GM23338 (cell line): ENCODE measurements around the gene GSTA2.

ENCODE experiments used
- CTCF ChIP-seq, 2 experiments: fragments of 200-600 bp in 1 of 2; sonication (generic) in 1 of 2; conservative IDR thresholded peaks; 2 replicates each; pipeline versions ENCODE4 v1.5.1 to v1.6.1; 2016 to 2017; ENCODE audit warnings: antibody characterized with exemption in 2 of 2, low read depth in 2 of 2, mild to moderate bottlenecking in 2 of 2, moderate library complexity in 1 of 2
- POLR2AphosphoS5 ChIP-seq: IDR thresholded peaks from 2 replicates; pipeline ENCODE4 v1.6.1; 2016; ENCODE audit warnings: antibody characterized with exemption, low read depth
- TF ChIP-seq, protein P1 (sequence below): IDR thresholded peaks from one replicate; pipeline ENCODE4 v1.6.1; 2018; ENCODE audit warnings: antibody characterized with exemption; ENCODE audit not compliant: unreplicated experiment

DNA sequence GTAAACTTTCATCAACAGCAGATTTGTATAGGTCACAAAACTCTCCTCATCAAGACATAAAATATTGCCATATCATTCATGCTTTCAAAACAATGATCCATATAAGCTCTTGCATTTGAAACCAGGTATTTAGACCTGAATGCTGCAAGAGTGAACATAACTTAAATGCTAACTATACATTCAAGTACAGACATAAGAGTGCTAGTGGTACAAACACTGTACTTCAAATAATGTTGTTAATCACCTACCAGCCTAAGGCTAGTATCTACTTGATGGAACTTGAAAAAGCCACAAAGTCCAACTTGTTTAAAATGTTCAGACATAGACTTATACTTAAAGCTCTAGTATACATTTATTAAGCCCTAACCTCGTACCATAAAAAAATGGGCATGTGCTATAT is 16.0 kb upstream of the GSTA2 start:
- TF ChIP-seq CTCF (conservative IDR thresholded peaks at IDR 0.05; ENCODE audit: low read depth in 2 of 2) (no peak), POLR2AphosphoS5 (no peak)
- TF ChIP-seq, protein P1, sequence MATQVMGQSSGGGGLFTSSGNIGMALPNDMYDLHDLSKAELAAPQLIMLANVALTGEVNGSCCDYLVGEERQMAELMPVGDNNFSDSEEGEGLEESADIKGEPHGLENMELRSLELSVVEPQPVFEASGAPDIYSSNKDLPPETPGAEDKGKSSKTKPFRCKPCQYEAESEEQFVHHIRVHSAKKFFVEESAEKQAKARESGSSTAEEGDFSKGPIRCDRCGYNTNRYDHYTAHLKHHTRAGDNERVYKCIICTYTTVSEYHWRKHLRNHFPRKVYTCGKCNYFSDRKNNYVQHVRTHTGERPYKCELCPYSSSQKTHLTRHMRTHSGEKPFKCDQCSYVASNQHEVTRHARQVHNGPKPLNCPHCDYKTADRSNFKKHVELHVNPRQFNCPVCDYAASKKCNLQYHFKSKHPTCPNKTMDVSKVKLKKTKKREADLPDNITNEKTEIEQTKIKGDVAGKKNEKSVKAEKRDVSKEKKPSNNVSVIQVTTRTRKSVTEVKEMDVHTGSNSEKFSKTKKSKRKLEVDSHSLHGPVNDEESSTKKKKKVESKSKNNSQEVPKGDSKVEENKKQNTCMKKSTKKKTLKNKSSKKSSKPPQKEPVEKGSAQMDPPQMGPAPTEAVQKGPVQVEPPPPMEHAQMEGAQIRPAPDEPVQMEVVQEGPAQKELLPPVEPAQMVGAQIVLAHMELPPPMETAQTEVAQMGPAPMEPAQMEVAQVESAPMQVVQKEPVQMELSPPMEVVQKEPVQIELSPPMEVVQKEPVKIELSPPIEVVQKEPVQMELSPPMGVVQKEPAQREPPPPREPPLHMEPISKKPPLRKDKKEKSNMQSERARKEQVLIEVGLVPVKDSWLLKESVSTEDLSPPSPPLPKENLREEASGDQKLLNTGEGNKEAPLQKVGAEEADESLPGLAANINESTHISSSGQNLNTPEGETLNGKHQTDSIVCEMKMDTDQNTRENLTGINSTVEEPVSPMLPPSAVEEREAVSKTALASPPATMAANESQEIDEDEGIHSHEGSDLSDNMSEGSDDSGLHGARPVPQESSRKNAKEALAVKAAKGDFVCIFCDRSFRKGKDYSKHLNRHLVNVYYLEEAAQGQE = no peak
